HepG2 (cell line): Measurements from ENCODE around the gene COLEC12.

Experiments used
- CBX2 ChIP-seq, 2 experiments: fragments of 200-600 bp in 1 of 2; sonication (generic); formaldehyde crosslinking in 1 of 2; IDR thresholded peaks; 2 replicates each; pipeline versions ENCODE4 v1.7.0 to v1.8.1; 2018 to 2022; ENCODE audit warnings: low read depth in 2 of 2, low read length in 1 of 2, mild to moderate bottlenecking in 1 of 2, missing genetic modification reagents in 1 of 2
- CEBPB ChIP-seq: IDR thresholded peaks from 2 replicates; pipeline ENCODE4 v1.6.1; 2011; ENCODE audit warnings: low read depth, low read length, improper control_type of control experiment, borderline replicate concordance
- CTCF ChIP-seq: sonication (generic); formaldehyde crosslinking; IDR thresholded peaks from 2 replicates; pipeline ENCODE4 v1.5.0; 2020; ENCODE audit warnings: mild to moderate bottlenecking, missing genetic modification reagents, moderate library complexity
- DBP ChIP-seq: sonication (generic); formaldehyde crosslinking; IDR thresholded peaks from 2 replicates; pipeline ENCODE4 v1.4.0; 2020; ENCODE audit warnings: missing genetic modification reagents; ENCODE audit errors: not compliant biosample characterization
- EP300 ChIP-seq, 3 experiments: sonication (generic) in 1 of 3; formaldehyde crosslinking in 1 of 3; IDR thresholded peaks; 2 replicates each; pipeline versions ENCODE4 v1.5.1 to v1.6.1; 2011 to 2020; ENCODE audit warnings: low read depth in 2 of 3, low read length in 2 of 3, borderline replicate concordance in 1 of 3, improper control_type of control experiment in 1 of 3, mild to moderate bottlenecking in 1 of 3, missing genetic modification reagents in 1 of 3, moderate library complexity in 1 of 3
- FOXP1 ChIP-seq, 2 experiments: fragments of 450-650 bp in 1 of 2; IDR thresholded peaks; 2 replicates each; pipeline ENCODE4 v1.6.1; 2017 to 2018; ENCODE audit warnings: antibody characterized with exemption in 1 of 2
- HOXA9 ChIP-seq: sonication (generic); formaldehyde crosslinking; IDR thresholded peaks from 2 replicates; pipeline ENCODE4 v1.8.1; 2022; ENCODE audit warnings: missing genetic modification reagents, mild to moderate bottlenecking, moderate library complexity, borderline replicate concordance
- JUNB ChIP-seq: sonication (generic); formaldehyde crosslinking; IDR thresholded peaks from 2 replicates; pipeline ENCODE4 v1.8.0; 2022; ENCODE audit warnings: missing genetic modification reagents, mild to moderate bottlenecking, borderline replicate concordance
- MTF2 ChIP-seq: sonication (generic); formaldehyde crosslinking; IDR thresholded peaks from 2 replicates; pipeline ENCODE4 v1.5.0; 2020; ENCODE audit warnings: missing genetic modification reagents, borderline replicate concordance
- NFAT5 ChIP-seq: sonication (generic); formaldehyde crosslinking; IDR thresholded peaks from 2 replicates; pipeline ENCODE4 v1.4.0; 2020; ENCODE audit warnings: missing genetic modification reagents
- RAD21 ChIP-seq: fragments of 450-650 bp; formaldehyde crosslinking; IDR thresholded peaks from 2 replicates; pipeline ENCODE4 v1.5.0; 2020; ENCODE audit warnings: mild to moderate bottlenecking
- THYN1 ChIP-seq: sonication (generic); formaldehyde crosslinking; IDR thresholded peaks from 2 replicates; pipeline ENCODE4 v1.8.1; 2023; ENCODE audit warnings: low read depth, mild to moderate bottlenecking, moderate library complexity, missing genetic modification reagents, borderline replicate concordance
- ZBTB40 ChIP-seq, 2 experiments: fragments of 450-650 bp in 1 of 2; sonication (generic) in 1 of 2; formaldehyde crosslinking in 1 of 2; IDR thresholded peaks; 2 replicates each; pipeline versions ENCODE4 v1.6.1 to v1.8.0; 2016 to 2022; ENCODE audit warnings: antibody characterized with exemption in 1 of 2, mild to moderate bottlenecking in 1 of 2, missing genetic modification reagents in 1 of 2
- ZNF674 ChIP-seq: sonication (generic); formaldehyde crosslinking; IDR thresholded peaks from 2 replicates; pipeline ENCODE4 v1.5.0; 2020; ENCODE audit warnings: low read depth, mild to moderate bottlenecking, missing genetic modification reagents

- no peak for TF ChIP-seq DBP
- no peak for TF ChIP-seq JUNB (CRISPR knock-in tag)
- no peak for TF ChIP-seq ZNF674 (CRISPR knock-in tag)
- no peak for TF ChIP-seq HOXA9 (CRISPR knock-in tag)
- no peak for TF ChIP-seq FOXP1 (IDR thresholded peaks at IDR 0.05)
- no peak for TF ChIP-seq FOXP1 (CRISPR knock-in tag; IDR thresholded peaks at IDR 0.05)
- TF ChIP-seq CEBPB: no peak
- no peak for TF ChIP-seq RAD21 (CRISPR knock-in tag)
- no peak for TF ChIP-seq EP300 (IDR thresholded peaks at IDR 0.05; ENCODE audit: low read depth in 2 of 2, low read length in 2 of 2)
- TF ChIP-seq EP300 (CRISPR knock-in tag; IDR thresholded peaks at IDR 0.05; ENCODE audit: borderline replicate concordance): no peak
- no peak for TF ChIP-seq THYN1 (CRISPR knock-in tag)
- TF ChIP-seq MTF2 (CRISPR knock-in tag): no peak
- no peak for TF ChIP-seq CBX2 (IDR thresholded peaks at IDR 0.05; ENCODE audit: low read depth, low read length)
- no peak for TF ChIP-seq CBX2 (CRISPR knock-in tag; IDR thresholded peaks at IDR 0.05; ENCODE audit: low read depth)
- TF ChIP-seq NFAT5 (CRISPR knock-in tag): no peak
- no peak for TF ChIP-seq CTCF (CRISPR knock-in tag)
- TF ChIP-seq ZBTB40 (IDR thresholded peaks at IDR 0.05): no peak
- no peak for TF ChIP-seq ZBTB40 (CRISPR knock-in tag; IDR thresholded peaks at IDR 0.05)
These were observed 2.8 kb downstream of the COLEC12 start for GRCh38 chr18:497688-498087.
